Activated T-cell treated with anti-CD3 and anti-CD28 coated beads, Interleukin-2, amount 50 U/mL, for 4 hours (primary cell): ENCODE data around the gene GRID1. TPM values are rescaled to one million over a fixed set of nuclear protein-coding genes. Genes with fewer than 3 reads are reported as not detected.
A peak's percentile ranks its signal among the peaks of the same experiment; 100 is the strongest.
"Not testable (repeated sequence)": the region's sequence is repeated elsewhere in the genome, so short reads cannot be mapped to it uniquely, and the experiment has no call there.

Experiments used
- ATAC-seq, 2 donors: fragments of 200-7000 bp; cut with Tn5 transposase; one replicate each; pipeline ENCODE4 v1.10.0; 2021
- DNase-seq: peaks from one replicate; pipeline ENCODE4 v3.0.0-alpha.2; 2020
- H3K27me3 Mint-ChIP-seq: one replicate; pipeline ENCODE4 v1.8.0; 2021; ENCODE audit warnings: low read depth, mixed read lengths
- H3K36me3 Mint-ChIP-seq: one replicate; pipeline ENCODE4 v1.8.0; 2022; ENCODE audit warnings: mixed read lengths; ENCODE audit not compliant: insufficient read depth
- H3K4me1 Mint-ChIP-seq: one replicate; pipeline ENCODE4 v1.8.0; 2021; ENCODE audit warnings: low read depth, mixed read lengths
- H3K4me3 Mint-ChIP-seq: one replicate; pipeline ENCODE4 v1.8.0; 2021; ENCODE audit warnings: mild to moderate bottlenecking, moderate library complexity, mixed read lengths
- H3K9me3 Mint-ChIP-seq: one replicate; pipeline ENCODE4 v1.8.0; 2021; ENCODE audit warnings: mixed read lengths
- total RNA-seq, 3 donors: library from RNA; stranded (reverse); gene quantifications; one replicate each; pipeline ENCODE4 v1.2.1, GENCODE V29; 2021

GRID1 gene
- total RNA-seq, 3 donors from 2014 or later: not detected

- DNase-seq (no peak), ATAC-seq (no peak)
- H3K27me3 Mint-ChIP-seq: no peaks in the 10 kb centered on the region
- H3K4me3 Mint-ChIP-seq: peak overlapping the region; percentile 72
- peaks cover 6% of the 10 kb centered on the region for H3K4me1 Mint-ChIP-seq
- no peaks in the 10 kb centered on the region for H3K36me3 Mint-ChIP-seq
- no peaks in the 10 kb centered on the region for H3K9me3 Mint-ChIP-seq
These were observed 624.8 kb downstream of the GRID1 start for GRCh38 chr10:85741626-85742300.

GRCh38 chr10:85735997-85736396, 630.6 kb downstream of the GRID1 start:
- Mint-ChIP-seq H3K4me1 (no peaks in the 10 kb centered on the region), H3K4me3 (no peak overlapping the region), H3K9me3 (no peaks in the 10 kb centered on the region), H3K27me3 (peaks cover 5% of the 10 kb centered on the region), H3K36me3 (no peaks in the 10 kb centered on the region)
- DNase-seq (no peak), ATAC-seq (no peak)

GRCh38 chr10:85734791-85735190, 631.8 kb downstream of the GRID1 start:
- DNase-seq: no peak
- Mint-ChIP-seq H3K36me3 (no peaks in the 10 kb centered on the region), H3K27me3 (peaks cover 5% of the 10 kb centered on the region), H3K4me1 (no peaks in the 10 kb centered on the region), H3K4me3 (no peak overlapping the region), H3K9me3 (no peaks in the 10 kb centered on the region)
- ATAC-seq: no peak

GRCh38 chr10:85724215-85724614, 642.4 kb downstream of the GRID1 start:
- Mint-ChIP-seq H3K9me3 (no peaks in the 10 kb centered on the region), H3K36me3 (no peaks in the 10 kb centered on the region), H3K4me3 (no peak overlapping the region), H3K27me3 (peaks cover 2% of the 10 kb centered on the region), H3K4me1 (no peaks in the 10 kb centered on the region)
- DNase-seq (no peak), ATAC-seq (no peak)

GRCh38 chr10:85720931-85721590, 645.5 kb downstream of the GRID1 start:
- Mint-ChIP-seq H3K4me3 (no peak overlapping the region), H3K27me3 (no peaks in the 10 kb centered on the region), H3K36me3 (no peaks in the 10 kb centered on the region), H3K9me3 (no peaks in the 10 kb centered on the region), H3K4me1 (no peaks in the 10 kb centered on the region)
- no peak for ATAC-seq
- no peak for DNase-seq

GRCh38 chr10:85719408-85719807, 647.2 kb downstream of the GRID1 start:
- no peak overlapping the region for H3K4me3 Mint-ChIP-seq

GRCh38 chr10:85713885-85714284, 652.7 kb downstream of the GRID1 start:
- no peak for DNase-seq
- no peaks in the 10 kb centered on the region for H3K36me3 Mint-ChIP-seq
- H3K4me3 Mint-ChIP-seq: no peak overlapping the region
- no peaks in the 10 kb centered on the region for H3K4me1 Mint-ChIP-seq
- H3K27me3 Mint-ChIP-seq: no peaks in the 10 kb centered on the region
- ATAC-seq: no peak
- H3K9me3 Mint-ChIP-seq: peaks cover 14% of the 10 kb centered on the region

More at GRCh38 chr10:85719408-85719807, 647.2 kb downstream of the GRID1 start:
- Mint-ChIP-seq H3K27me3 (no peaks in the 10 kb centered on the region), H3K4me1 (no peaks in the 10 kb centered on the region), H3K9me3 (no peaks in the 10 kb centered on the region), H3K36me3 (no peaks in the 10 kb centered on the region)
- ATAC-seq (no peak), DNase-seq (no peak)

- H3K36me3 Mint-ChIP-seq: no peaks in the 10 kb centered on the region
- no peaks in the 10 kb centered on the region for H3K4me1 Mint-ChIP-seq
- no peak for DNase-seq
- ATAC-seq: no peak
- no peak overlapping the region for H3K4me3 Mint-ChIP-seq
- peaks cover 28% of the 10 kb centered on the region for H3K27me3 Mint-ChIP-seq
- no peaks in the 10 kb centered on the region for H3K9me3 Mint-ChIP-seq
These were observed 663.8 kb downstream of the GRID1 start for GRCh38 chr10:85702768-85703167.

GRCh38 chr10:85699066-85699465, 667.5 kb downstream of the GRID1 start:
- H3K4me3 Mint-ChIP-seq, ATAC-seq, H3K36me3 Mint-ChIP-seq, DNase-seq, H3K9me3 Mint-ChIP-seq, H3K4me1 Mint-ChIP-seq: not testable (repeated sequence)
- peaks cover 27% of the 10 kb centered on the region for H3K27me3 Mint-ChIP-seq

- Mint-ChIP-seq H3K4me1 (no peaks in the 10 kb centered on the region), H3K36me3 (no peaks in the 10 kb centered on the region), H3K9me3 (peaks cover 13% of the 10 kb centered on the region), H3K27me3 (peaks cover 21% of the 10 kb centered on the region), H3K4me3 (no peak overlapping the region)
- DNase-seq (no peak), ATAC-seq (no peak)
These were observed 669.7 kb downstream of the GRID1 start for GRCh38 chr10:85696893-85697292.

GRCh38 chr10:85682621-85683020, 684.0 kb downstream of the GRID1 start:
- no peak overlapping the region for H3K4me3 Mint-ChIP-seq
- peaks cover 7% of the 10 kb centered on the region for H3K27me3 Mint-ChIP-seq
- no peaks in the 10 kb centered on the region for H3K9me3 Mint-ChIP-seq
- no peaks in the 10 kb centered on the region for H3K4me1 Mint-ChIP-seq
- no peak for ATAC-seq
- DNase-seq: no peak
- H3K36me3 Mint-ChIP-seq: no peaks in the 10 kb centered on the region

- H3K4me1 Mint-ChIP-seq: no peaks in the 10 kb centered on the region
- no peaks in the 10 kb centered on the region for H3K36me3 Mint-ChIP-seq
- no peaks in the 10 kb centered on the region for H3K9me3 Mint-ChIP-seq
- peaks cover 7% of the 10 kb centered on the region for H3K27me3 Mint-ChIP-seq
- H3K4me3 Mint-ChIP-seq: no peak overlapping the region
- ATAC-seq (no peak), DNase-seq (no peak)
These were observed 686.9 kb downstream of the GRID1 start for GRCh38 chr10:85679710-85680109.

- H3K27me3 Mint-ChIP-seq: peaks cover 7% of the 10 kb centered on the region
- no peaks in the 10 kb centered on the region for H3K9me3 Mint-ChIP-seq
- H3K4me1 Mint-ChIP-seq: no peaks in the 10 kb centered on the region
- DNase-seq (no peak), ATAC-seq (no peak)
- H3K36me3 Mint-ChIP-seq: no peaks in the 10 kb centered on the region
- no peak overlapping the region for H3K4me3 Mint-ChIP-seq
These were observed 687.5 kb downstream of the GRID1 start for GRCh38 chr10:85679061-85679460.

GRCh38 chr10:85674851-85675250, 691.7 kb downstream of the GRID1 start:
- Mint-ChIP-seq H3K4me1 (no peaks in the 10 kb centered on the region), H3K36me3 (no peaks in the 10 kb centered on the region), H3K4me3 (no peak overlapping the region), H3K9me3 (peaks cover 6% of the 10 kb centered on the region), H3K27me3 (peaks cover 4% of the 10 kb centered on the region)
- no peak for ATAC-seq
- no peak for DNase-seq

GRCh38 chr10:85673270-85673669, 693.3 kb downstream of the GRID1 start:
- Mint-ChIP-seq H3K9me3 (peaks cover 6% of the 10 kb centered on the region), H3K4me3 (no peak overlapping the region), H3K36me3 (no peaks in the 10 kb centered on the region), H3K27me3 (peaks cover 4% of the 10 kb centered on the region), H3K4me1 (no peaks in the 10 kb centered on the region)
- no peak for DNase-seq
- ATAC-seq: peak in 1 of 2 donors; percentile 14
